NCI-H446 (cell line): ENCODE measurements around the gene MEGF11.
"Not testable (repeated sequence)": the region's sequence is repeated elsewhere in the genome, so short reads cannot be mapped to it uniquely, and the experiment has no call there.

ENCODE experiments used
- DNase-seq, 2 experiments: peaks; one replicate each; lab custom pipeline; 2025; lab: John Stamatoyannopoulos, UW

MEGF11 gene

DNA sequence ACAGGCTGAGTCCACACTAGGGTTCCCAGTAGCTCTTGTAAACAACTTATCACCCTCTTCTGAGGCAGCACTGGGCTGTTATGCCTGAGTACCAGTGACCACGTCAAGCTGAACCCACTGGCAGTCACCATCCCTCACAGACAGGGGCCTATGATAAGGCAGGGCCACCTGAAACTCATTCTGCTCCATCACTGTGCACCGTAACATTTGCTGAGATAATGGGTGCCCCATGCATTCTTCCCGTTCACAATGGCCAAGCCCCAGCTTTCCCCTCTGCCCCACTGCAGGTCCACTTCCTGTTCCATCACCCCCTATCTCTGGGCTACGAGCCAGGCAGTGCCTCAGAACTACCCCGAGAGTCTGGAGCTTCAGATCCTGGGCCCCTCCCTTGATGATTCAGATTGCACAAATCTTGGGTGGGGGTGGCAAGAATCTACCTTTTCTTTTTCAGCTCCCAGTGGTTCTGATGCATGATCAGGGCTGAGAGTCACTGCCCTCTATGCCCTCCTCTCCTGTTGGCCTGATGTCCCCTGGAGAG, 226.2 kb downstream of the MEGF11 start:
- DNase-seq = no peak

DNA sequence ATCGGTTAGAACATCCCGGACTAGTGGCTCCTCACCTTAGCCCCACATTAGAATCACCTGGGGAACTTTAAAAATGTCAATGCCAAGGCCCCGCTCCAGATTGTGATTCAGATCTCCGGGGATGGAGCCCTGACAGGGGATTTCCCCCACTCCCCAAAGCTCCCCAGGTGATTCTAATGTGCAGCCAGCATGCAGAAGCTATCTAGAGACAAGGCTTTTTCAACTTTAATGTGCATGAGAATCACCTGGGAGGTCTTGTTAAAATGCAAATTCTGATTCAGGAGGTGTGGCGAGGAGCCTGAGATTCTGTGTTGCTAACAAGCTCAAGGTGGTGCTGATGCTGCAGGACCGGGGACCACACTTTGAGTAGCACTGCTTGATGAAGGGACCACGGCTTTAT, 227.6 kb downstream of the MEGF11 start:
- no peak for DNase-seq

DNA sequence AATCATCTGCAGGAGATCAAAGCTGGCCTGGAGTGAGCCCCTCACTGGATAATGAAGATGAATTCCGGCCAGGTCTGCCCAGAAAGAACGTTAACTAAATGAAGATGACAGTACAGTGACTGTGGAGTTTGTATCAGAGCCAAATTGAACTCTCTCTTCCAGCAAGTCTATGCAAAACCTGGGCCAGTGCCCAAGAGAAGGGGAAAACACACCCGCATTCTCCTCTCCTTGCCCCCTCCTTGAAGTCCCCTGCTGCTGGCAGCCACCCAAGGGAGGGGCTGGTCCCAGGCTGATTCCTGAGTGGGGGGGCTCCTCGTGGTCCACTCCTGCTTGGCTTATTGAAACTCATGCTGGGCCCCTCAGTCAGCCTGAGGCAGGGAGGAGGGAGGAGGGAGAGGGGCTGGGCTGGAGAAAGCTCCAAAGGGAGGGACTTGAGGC, 228.5 kb downstream of the MEGF11 start:
- peak; percentile 9 to 62 for DNase-seq

DNA sequence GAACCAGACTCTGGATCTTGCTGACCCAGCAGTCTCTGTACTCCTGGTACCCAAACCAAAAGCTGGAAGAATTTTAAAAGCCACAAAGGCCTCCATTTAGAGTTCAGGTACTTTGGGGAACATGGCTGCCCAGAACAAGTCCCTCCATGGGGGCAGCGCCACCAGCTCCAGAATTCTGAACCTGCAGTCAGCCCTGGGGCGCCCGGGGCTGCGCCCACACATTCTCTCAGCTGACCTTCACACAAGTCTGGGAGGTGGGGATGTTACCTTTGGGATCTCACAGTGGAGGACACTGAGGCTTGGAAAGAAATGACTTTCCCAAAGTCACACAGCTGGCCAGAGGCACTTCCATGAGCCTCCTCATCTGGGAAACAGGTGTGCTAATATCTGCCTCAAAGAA, 229.4 kb downstream of the MEGF11 start:
- no peak for DNase-seq

DNA sequence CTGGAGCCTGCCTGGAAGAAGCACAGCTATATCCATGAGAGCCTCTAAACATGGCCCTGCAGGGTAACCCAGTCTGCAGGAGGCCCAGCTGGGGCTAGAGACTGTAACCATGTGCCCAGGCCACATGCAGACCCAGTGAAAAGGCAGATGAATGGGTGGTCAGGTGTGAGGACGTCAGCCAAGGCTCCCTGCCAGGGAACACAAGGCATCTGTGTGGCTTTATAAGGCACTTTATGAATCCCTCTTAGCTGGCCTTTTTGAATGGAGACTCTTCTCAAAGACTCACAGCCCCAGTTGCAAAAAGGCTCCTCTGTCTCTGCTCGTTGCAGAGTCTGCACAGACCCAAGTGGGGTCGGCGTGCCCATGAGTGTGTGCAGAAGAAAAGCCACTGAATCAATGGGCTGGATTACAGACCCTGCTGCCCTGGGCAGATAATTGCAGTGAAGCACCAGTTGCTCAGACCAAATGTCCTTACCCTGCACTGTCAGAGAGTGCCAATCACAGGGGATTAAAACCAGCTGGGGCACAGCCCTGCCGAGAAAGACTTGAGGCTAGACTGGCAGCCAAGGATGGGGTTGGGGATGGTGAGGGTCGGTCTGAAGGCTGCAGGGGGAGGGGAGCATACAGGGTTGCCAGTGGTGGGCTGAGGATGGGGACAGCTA, 230.1 kb downstream of the MEGF11 start:
- peak in 1 of 2 experiments; percentile 69 for DNase-seq

DNA sequence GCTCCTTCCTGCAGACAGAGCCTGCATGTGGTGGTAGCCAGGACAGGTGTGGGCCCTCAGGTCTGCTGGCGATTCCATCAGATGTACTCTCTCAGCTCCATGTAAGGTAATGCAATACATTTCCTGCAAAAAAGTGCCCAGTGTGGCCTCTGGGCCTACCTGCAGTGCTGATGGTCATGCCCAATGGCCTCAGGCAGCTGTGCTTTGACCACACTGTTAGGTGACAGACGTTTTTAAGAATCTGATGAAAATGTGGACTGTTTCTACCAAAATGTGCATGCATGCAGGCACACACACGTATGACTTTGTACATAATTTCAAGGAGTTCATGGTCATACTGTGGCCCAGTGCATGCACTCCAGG, 231.4 kb downstream of the MEGF11 start:
- no peak for DNase-seq

DNA sequence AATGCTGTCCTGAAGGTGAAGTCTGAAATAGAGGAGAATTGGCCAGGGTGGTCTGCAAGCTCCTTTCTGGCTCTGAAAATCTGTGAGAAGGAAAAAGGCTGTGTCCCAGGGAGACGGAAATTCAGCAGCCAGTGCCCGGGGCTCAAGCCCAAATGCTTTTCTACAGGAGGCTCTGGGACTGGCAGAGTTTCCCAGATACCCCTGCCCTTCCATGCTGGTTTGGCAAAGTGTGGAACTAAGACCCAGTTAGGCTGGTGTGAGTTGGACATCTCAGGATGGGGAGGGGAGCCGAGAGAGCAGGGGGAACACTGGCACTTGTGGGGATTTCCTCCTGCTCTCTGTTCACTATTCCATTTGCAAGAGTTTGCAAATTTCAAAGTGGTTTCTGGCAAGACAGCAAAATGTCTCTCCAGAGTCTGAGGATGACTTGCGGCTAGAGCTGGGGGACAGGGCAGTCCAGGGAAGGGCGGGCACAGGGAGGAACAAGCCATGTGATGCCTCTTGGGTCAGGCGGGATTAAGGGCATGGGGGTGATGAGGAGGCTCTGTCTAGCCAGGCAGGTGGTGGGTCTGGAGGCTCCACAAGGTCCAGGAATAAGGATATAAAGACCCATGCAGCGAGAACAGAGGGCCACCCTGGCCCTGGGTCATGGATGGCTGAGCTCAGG, 231.9 kb downstream of the MEGF11 start:
- no peak for DNase-seq

DNA sequence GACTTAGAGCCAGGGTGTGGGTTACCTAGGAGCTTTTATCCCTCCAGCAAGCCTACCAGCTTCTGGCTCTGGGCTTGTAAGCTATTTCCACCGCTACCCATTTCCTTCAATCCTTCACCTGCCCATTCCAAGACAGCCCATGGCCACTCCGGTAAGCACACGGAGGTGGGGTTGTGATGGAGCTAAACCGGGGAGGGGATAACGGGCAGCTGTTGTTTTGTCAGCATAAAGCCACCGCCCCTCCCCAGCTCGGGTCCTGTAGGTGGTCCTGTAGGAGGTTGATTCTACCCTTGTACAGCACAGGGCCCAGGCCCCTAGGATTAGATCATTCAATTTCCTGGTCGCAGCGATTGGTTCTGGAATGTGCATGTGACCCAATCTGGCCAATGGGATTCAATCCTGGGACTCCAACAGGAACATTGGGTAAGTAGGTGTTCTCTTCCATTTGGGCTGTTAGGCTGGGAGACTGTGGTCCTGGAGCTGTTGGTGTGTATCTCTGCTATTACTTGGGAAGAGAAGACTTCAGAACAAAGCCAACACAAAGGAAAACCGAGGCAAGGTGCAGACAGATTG, 233.6 kb downstream of the MEGF11 start:
- DNase-seq = no peak

DNA sequence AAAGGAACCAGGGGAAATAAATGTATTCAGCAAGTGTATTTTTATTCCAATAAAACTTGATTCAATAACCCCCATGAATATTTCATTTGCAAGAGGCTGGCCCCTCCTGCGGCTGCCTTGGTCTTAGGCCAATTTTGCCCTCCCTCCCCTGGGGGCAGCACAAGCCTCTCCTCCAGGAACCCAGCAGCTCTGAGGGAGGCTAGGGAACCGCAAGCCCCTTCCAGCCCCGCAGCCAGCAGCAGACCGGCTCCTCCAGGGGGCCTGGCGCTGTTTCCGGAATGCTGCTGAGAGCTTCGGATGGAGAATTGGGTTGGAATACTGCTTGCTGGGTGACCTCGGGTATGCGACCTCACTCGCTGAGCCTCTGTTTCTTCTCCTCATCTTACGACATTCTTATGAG, 234.2 kb downstream of the MEGF11 start:
- no peak for DNase-seq

DNA sequence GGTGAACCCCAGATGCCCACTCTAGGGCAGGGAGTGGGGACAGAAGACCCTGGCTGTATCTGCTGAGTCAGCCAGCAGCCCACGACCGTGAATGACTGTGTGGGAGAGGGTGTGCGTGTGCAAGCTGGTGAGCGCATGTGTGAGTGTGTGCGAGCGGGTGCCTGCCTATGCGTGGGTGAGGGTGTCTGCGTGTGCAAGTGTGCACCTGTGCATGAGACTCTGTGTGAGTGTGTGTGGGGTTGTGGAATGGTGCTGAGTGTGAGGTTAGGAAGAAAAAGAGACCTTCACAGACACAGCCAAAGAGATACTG, 235.1 kb downstream of the MEGF11 start:
- DNase-seq = no peak

DNA sequence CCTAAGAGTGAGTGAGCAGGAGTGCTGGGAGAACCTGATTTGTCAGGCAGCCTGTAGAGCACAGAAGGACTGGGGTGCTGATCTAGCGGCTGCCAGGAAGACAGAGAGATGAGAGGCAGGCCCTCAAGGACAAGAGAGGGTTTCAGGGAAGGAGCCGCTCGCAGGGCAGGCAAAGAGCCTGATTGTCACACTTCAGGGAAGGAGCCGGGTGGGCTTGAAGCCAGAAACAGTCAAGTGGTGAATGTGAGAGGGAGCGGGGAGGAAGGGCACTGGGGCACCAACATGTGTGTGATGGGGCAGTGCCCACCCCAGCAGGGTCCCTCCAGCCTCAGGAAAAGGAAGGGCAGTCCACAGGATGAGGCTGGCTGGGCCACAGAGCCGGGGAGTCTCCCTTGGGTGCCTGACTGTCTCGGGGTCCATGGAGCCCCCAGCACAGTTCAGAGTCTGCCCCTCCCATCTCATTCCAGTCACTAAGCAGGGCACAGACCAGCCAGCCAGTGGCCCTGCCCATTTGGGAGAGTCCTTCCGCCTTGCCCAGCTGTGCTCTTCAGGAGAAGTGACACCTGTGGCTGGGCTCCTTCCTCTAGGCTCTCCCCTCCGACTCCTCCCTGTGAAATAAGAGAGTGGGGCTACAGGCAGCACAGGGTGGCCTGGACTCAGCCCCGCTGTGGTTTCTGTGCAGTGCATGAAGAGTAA, 235.6 kb downstream of the MEGF11 start:
- no peak for DNase-seq

DNA sequence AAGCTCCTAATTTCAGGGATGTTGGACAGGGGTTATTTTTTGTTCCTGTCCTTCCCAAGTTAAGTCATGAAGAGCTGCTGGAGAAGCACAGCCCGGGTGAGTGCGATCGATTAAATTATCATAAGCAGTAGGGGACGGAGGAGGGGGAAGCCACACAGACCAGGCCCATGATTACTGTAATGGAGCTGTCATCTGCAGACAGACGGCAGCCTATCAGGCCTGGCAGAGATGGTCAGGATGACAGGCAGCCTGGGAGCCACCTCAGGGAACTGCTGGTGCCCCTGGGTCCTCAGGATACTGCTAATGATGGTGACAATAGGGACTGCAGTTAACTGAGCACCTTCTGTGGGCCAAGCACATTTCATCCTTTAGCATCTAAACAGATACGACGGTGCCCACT, 236.6 kb downstream of the MEGF11 start:
- no peak for DNase-seq

DNA sequence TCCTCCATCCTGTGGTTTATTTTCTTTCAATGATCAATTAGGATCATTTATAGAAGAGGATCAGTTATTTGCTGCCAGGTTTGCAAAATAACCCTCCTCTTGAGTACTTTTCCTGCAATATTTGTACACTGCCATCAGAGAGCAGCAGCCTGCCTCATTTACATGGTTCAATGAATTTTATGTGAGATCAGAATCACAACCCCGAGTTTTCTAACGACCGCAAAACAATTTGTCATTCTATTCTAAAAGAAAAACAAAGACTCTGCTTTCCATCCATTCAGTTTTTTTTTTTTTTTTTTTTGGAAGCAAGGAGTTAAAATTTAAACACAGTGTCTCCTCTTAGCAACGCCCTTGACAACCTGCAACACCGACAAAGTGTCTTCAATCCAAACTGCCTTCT, 237.4 kb downstream of the MEGF11 start:
- no peak for DNase-seq

DNA sequence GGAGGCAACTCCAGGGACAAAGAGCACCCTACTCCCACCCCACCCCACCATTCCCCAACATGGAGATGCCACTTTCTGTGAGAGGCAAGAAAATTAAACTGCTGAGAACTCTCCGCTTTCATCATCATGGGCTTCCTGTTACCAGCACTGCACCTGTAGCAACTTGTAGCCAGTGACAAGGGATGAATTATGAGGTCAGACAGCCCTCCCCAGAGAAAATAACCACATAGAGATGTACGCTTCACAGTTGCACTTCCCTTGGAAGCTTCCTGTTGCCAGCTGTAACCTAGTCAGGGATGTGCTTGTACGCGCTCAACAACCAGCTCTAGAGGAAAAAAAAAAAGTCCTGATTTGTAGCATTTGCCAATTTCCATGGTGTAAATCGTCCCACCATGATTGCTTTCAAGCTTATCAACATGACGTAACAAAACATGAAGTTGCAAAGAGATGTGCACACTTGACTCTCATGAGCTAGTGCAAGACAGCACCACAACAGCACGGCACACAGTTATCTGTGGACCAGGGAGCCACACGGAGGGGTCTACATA, 238.8 kb downstream of the MEGF11 start:
- DNase-seq = no peak

DNA sequence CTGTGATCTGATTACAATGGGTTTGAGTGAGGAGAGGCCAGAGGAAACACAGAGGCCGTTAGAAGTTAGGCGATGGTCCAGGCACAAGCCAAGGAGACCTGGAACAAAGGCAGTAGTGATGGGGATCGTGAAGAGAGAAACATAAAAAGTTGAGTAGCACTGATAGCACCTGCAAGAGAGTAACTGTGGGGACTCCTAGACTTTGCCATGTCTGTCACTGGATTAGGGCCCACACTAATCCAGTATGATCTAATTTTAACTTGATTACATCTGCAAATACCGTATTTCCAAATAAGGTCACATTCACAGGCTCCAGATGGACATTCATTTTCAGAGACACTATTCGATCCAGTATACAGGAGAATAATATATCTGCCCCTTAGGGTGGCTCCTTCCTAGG, 239.5 kb downstream of the MEGF11 start:
- no peak for DNase-seq

DNA sequence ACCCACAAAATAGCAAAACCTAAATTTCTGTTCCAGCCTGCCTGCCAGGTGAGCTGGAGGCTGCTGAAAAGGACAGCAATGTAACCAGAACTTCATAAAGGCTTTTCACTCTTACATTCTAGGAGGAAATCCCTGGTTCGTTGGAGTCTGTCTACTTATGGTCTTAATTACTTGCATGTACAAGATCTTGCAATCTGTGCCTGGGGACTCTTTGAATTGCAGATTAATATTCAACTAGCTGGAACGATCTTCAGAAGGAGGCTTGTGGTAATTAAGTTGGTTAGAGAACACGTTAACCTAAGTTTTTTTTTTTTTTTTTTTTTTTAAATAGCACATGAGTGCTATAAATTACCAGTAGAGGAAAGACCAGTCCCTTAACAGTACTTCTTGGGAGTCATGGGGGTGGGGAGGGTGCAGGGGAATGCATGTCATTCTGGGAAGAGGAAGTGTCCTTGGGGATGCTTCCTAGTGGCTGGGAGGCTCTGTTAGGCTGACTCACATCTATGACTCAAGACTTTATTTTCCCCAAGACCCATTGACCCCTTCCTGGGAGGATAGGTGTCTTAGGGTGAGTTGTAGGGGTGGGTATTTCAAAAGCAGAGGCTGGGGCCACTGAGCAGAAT, 244.5 kb downstream of the MEGF11 start:
- DNase-seq = no peak

DNA sequence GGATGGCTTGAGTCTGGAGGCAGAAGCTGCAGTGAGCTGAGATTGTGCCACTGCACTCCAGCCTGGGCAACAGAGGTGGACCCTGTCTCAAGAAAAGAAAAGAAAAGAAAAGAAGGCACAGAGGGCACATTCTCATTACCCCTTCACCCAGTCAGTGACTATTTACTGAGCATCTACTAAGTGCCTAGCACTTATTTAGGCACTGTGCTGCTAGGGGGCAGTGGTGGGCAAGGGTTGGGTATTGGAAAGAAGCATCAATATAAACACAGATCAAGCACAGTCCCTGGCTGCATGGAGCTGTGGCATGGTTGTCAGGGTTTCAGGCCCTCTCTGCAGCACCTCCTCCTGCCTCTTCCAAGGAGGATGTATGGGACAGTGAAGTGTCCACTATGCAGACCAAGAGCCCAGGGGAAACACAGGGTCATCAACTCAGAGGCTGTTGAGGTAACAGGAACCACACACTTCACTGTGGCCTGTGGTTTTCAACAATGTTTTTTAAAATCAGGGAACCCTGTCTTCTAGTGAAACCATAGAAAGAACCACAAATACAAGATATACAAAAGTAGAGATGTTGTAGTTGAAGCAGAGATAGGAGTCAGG, 245.8 kb downstream of the MEGF11 start:
- no peak for DNase-seq

DNA sequence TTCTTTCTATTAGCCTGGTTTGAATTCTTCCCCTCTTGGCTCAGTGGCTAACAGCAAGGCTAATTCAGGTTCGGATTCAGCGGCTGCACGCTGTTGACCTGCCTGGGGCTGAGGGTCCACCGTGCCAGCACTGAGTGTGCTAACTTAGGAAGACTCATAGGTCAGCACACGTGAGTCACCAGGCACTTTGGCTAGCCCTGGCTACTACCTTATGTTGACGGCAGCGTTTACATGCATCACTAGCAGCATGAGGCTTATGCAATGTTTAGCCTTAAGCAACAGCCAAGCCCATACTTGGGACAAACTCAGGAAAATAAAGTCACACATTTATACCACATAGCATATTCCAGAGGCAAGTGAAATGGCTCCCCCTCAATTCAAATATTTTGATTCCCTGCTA, 246.6 kb downstream of the MEGF11 start:
- no peak for DNase-seq

DNA sequence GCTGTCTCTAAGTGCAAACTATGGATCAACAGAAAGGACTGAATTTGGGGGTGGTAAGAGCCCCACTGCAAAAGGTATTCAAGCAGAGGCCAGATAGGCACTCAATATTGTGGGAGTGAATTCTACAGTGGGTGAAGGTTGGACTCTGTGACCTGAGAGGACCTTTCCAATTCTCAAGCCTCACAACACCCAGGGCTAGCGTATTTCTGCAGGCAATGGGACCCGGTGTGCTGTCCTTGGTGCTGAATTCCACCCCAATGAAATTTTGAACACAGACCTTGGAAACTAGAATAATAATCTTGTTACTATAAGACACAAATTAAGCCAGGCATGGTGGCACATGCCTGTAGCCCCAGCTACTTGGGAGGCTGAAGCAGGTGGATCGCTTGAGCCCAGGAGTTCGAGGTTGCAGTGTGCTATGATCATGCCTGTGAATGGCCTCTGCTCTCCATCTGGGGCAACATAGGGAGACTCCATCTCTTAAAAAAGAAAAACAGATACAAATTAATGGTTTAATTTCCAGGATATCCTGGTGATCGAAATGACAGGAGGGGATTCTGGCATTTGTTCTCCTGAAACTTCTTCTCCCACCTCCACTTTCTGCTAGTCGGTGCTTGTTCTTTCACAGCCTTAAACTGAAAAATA, 248.8 kb downstream of the MEGF11 start:
- no peak for DNase-seq

DNA sequence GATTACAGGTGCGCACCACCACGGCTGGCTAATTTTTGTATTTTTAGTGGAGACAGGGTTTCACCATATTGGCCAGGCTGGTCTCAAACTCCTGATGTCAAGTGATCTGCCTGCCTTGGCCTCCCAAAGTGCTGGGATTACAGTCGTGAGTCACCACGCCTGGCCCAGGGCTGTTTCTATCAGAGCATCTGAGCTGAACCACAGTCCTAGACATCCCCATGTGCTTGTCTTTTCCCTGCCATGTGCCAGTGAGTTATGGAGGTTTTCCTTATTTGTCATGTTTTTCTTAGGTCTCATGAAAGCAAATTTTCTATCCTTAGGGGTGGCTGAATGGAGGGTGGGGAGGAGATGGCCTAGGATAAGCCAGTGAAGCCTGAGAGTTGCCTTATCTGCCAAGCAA, 250.4 kb downstream of the MEGF11 start:
- DNase-seq = not testable (repeated sequence)

DNA sequence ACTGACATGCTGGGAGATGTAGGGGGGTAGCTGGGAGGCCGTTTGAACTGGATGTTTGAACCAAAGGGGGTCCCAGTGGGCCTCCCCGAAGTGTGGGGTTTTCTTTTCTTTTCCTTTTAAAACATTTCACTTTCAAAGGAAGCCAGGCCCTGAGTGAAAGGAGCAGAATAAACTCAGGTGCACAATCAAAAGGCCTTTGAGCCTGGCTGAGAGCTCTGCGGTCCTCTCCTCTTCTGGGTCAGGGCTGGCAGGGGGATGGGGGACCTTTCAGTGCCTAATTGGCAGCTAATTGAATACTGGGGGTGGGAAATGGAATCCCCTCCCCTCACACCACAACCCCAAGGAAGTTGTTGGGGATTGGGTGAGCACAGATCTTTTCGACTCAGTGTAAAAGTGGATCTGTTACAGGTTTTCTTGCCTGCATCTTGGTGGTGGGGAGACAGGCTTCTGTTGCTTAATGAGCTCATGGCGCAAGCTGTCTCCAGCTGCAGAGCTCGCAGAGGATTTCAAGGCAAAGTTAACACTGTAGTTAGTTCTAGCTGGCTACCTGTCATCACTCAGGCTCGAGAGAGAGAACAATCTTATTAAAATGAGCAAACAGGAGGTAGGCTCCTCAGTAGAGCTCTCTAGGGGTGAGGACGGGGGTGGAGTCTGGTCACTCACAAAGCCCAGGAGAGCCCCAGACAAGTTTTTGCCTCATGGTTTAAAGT, 251.7 kb downstream of the MEGF11 start:
- no peak for DNase-seq
